RKO (cell line): ENCODE data around the gene BLM.
"Not testable (repeated sequence)": the region's sequence is repeated elsewhere in the genome, so short reads cannot be mapped to it uniquely, and the experiment has no call there.

Experiments
- DNase-seq: peaks from one replicate; pipeline ENCODE4 v3.0.0-alpha.2; 2016; ENCODE audit warnings: low spot score

The BLM gene

GRCh38 chr15:90822204-90822955 is 105.2 kb downstream of the BLM start:
- no peak for DNase-seq

- no peak for DNase-seq
Measured at GRCh38 chr15:90823455-90823974, 106.4 kb downstream of the BLM start.

GRCh38 chr15:90825115-90825899 is 108.2 kb downstream of the BLM start:
- not testable (repeated sequence) for DNase-seq

GRCh38 chr15:90826206-90826885 is 109.2 kb downstream of the BLM start:
- not testable (repeated sequence) for DNase-seq

GRCh38 chr15:90826886-90827435 is 109.8 kb downstream of the BLM start:
- no peak for DNase-seq

- DNase-seq, result no peak
Measured at GRCh38 chr15:90828111-90828510, 111.0 kb downstream of the BLM start.

GRCh38 chr15:90829126-90829525 is 112.0 kb downstream of the BLM start:
- no peak for DNase-seq

GRCh38 chr15:90829942-90830440 is 112.8 kb downstream of the BLM start:
- no peak for DNase-seq

- no peak for DNase-seq
Measured at GRCh38 chr15:90834626-90835025, 117.5 kb downstream of the BLM start.

GRCh38 chr15:90836296-90836871 is 119.2 kb downstream of the BLM start:
- peak; percentile 29 for DNase-seq

- no peak for DNase-seq
Measured at GRCh38 chr15:90837094-90837493, 119.9 kb downstream of the BLM start.

- DNase-seq, result no peak
Measured at GRCh38 chr15:90838139-90838538, 121.0 kb downstream of the BLM start.

GRCh38 chr15:90838544-90838943 is 121.4 kb downstream of the BLM start:
- no peak for DNase-seq

GRCh38 chr15:90839187-90840071 is 122.3 kb downstream of the BLM start:
- no peak for DNase-seq

GRCh38 chr15:90840157-90840855 is 123.2 kb downstream of the BLM start:
- DNase-seq, result no peak

GRCh38 chr15:90840954-90841353 is 123.8 kb downstream of the BLM start:
- DNase-seq, result no peak

- DNase-seq, result no peak
Measured at GRCh38 chr15:90844696-90845095, 127.5 kb downstream of the BLM start.

GRCh38 chr15:90845201-90845949 is 128.2 kb downstream of the BLM start:
- peak; percentile 91 for DNase-seq

- not testable (repeated sequence) for DNase-seq
Measured at GRCh38 chr15:90849424-90849823, 132.3 kb downstream of the BLM start.
